K562 (cell line): ENCODE measurements around the gene RPAIN. TPM values are rescaled to one million over a fixed set of nuclear protein-coding genes. Genes with fewer than 3 reads are reported as not detected.

Experiments used
- CEBPB ChIP-seq: fragments of 450-650 bp; IDR thresholded peaks from 2 replicates; pipeline ENCODE4 v1.6.1; 2016; ENCODE audit warnings: missing genetic modification characterization, missing compliant biosample characterization
- GABPB1 ChIP-seq: sonication (generic); formaldehyde crosslinking; IDR thresholded peaks from 2 replicates; pipeline ENCODE4 v1.8.0; 2022; ENCODE audit warnings: mild to moderate bottlenecking, missing genetic modification reagents
- MEIS2 ChIP-seq: fragments of 450-650 bp; IDR thresholded peaks from 2 replicates; pipeline ENCODE4 v1.6.1; 2014; ENCODE audit warnings: mild to moderate bottlenecking; ENCODE audit not compliant: partially characterized antibody
- NFYB ChIP-seq: IDR thresholded peaks from 2 replicates; pipeline ENCODE4 v1.6.1; 2011; ENCODE audit warnings: mild to moderate bottlenecking, moderate library complexity; ENCODE audit not compliant: insufficient read length; ENCODE audit errors: extremely low read depth
- NR3C1 ChIP-seq: sonication (generic); formaldehyde crosslinking; IDR thresholded peaks from 2 replicates; pipeline ENCODE4 v1.8.1; 2022; ENCODE audit warnings: missing genetic modification reagents
- POLR2B ChIP-seq: fragments of 450-650 bp; IDR thresholded peaks from 2 replicates; pipeline ENCODE4 v1.6.1; 2018; ENCODE audit warnings: low read depth; ENCODE audit not compliant: partially characterized antibody
- POLR2H ChIP-seq: IDR thresholded peaks from 2 replicates; pipeline ENCODE4 v1.6.1; 2016; ENCODE audit warnings: missing genetic modification characterization, low read depth, mild to moderate bottlenecking, control low read depth, missing compliant biosample characterization, moderate library complexity
- TAF9B ChIP-seq: fragments of 450-650 bp; IDR thresholded peaks from 2 replicates; pipeline ENCODE4 v1.6.1; 2018; ENCODE audit warnings: mild to moderate bottlenecking; ENCODE audit not compliant: partially characterized antibody
- VEZF1 ChIP-seq: fragments of 200-800 bp; sonication (Bioruptor generic); IDR thresholded peaks from 2 replicates; pipeline ENCODE4 v1.6.1; 2017; ENCODE audit warnings: missing genetic modification characterization, missing compliant biosample characterization
- ZNF184 ChIP-seq: sonication (generic); formaldehyde crosslinking; IDR thresholded peaks from 2 replicates; pipeline ENCODE4 v1.5.0; 2020; ENCODE audit warnings: missing genetic modification reagents
- ZSCAN29 ChIP-seq: fragments of 450-650 bp; IDR thresholded peaks from 2 replicates; pipeline ENCODE4 v1.6.1; 2017
- polyA plus RNA-seq, 8 experiments: library from polyadenylated mRNA; depleted of rRNA in 4 of 8; stranded (reverse) in 5 of 8; unstranded in 3 of 8; fragments of >200 nt; fragmentation: Nextera tagmentation in 2 of 8; fragmentation: Illumina TruSeq in 1 of 8; extraction: Ambion mirVana in 2 of 8; extraction: Trizol in 1 of 8; gene quantifications; 2 replicates each; pipeline versions ENCODE4 v1.2.1 to v1.2.3, GENCODE V29; 2011 to 2014; ENCODE audit warnings: inconsistent platforms in 1 of 8, missing spikeins in 1 of 8
- total RNA-seq, 7 experiments: library from RNA; depleted of rRNA in 6 of 7; stranded (reverse); fragments of >200 nt in 6 of 7; fragmentation: Illumina TruSeq in 2 of 7; extraction: Trizol in 2 of 7; gene quantifications; 2 replicates each; pipeline versions ENCODE4 v1.2.1 to v1.2.3, GENCODE V29; 2011 to 2021; ENCODE audit warnings: low replicate concordance in 1 of 7
- TF ChIP-seq, protein P1 (sequence below): fragments of 450-650 bp; IDR thresholded peaks from 2 replicates; pipeline ENCODE4 v1.6.1; 2017; ENCODE audit warnings: mild to moderate bottlenecking, moderate library complexity
- TF ChIP-seq, protein P2 (sequence below): fragments of 200-800 bp; sonication (Bioruptor generic); IDR thresholded peaks from 2 replicates; pipeline ENCODE4 v1.6.1; 2017; ENCODE audit warnings: missing genetic modification characterization, missing compliant biosample characterization
- TF ChIP-seq, protein P3 (sequence below): fragments of 250-450 bp; sonication (Bioruptor Pico); IDR thresholded peaks from 2 replicates; pipeline ENCODE4 v1.9.0; 2021; ENCODE audit warnings: mild to moderate bottlenecking, inconsistent platforms
- TF ChIP-seq, protein P4 (sequence below): sonication (generic); formaldehyde crosslinking; IDR thresholded peaks from 2 replicates; pipeline ENCODE4 v1.8.0; 2023; ENCODE audit warnings: mild to moderate bottlenecking, missing genetic modification reagents

Gene RPAIN
- total and polyA plus RNA-seq, 9 of the 15 experiments (the other 6 are each of a cell fraction or from before 2014, with no cell fraction given): 27.3 to 63.7 (median 38.5) TPM

DNA sequence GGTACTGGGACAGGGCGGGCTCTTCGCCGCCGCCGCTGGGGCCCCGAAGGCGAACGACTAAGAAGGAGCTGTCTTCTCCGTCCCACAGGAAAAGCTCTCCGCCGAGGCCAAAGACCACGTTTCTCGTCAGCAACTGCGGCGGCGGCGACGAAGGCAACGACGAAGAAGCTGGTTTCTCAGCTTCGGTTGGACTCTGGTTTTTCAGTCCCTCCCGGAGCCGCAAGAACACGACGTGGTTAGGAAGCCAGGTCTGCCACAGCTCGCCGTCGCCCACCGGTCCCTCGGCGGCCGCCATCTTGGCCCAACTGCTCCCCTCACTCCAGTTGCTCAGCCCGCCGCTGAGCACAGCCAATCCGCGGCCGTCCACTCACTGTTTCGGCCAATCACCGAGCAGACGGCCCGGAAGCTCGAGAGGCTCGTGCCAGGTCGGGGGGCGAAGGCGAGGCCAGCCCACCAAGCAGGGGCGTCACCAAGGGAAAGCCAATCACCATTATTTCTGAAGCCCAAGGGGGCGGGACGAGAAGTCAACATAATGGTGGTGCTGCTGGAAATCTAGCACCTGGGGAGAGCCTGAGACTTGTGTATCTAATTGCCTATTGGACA lies 525 bp upstream of the RPAIN start, which contains the start of gene NUP88 (continued):
- TF ChIP-seq VEZF1 (CRISPR knock-in tag) (0 out of 2 replicates have a peak, but pooled peaks have one; percentile 21), POLR2B (peak; percentile 85), MEIS2 (no peak), ZSCAN29 (0 out of 2 replicates have a peak, but pooled peaks have one; percentile 2), TAF9B (peak; percentile 82), CEBPB (tag) (no peak), POLR2H (tag) (peak; percentile 54; the same call in 1 of the 2 replicates), NFYB (peak; percentile 70), GABPB1 (CRISPR knock-in tag) (peak; percentile 37), NR3C1 (CRISPR knock-in tag) (no peak), ZNF184 (CRISPR knock-in tag) (no peak)
- TF ChIP-seq, protein P1, sequence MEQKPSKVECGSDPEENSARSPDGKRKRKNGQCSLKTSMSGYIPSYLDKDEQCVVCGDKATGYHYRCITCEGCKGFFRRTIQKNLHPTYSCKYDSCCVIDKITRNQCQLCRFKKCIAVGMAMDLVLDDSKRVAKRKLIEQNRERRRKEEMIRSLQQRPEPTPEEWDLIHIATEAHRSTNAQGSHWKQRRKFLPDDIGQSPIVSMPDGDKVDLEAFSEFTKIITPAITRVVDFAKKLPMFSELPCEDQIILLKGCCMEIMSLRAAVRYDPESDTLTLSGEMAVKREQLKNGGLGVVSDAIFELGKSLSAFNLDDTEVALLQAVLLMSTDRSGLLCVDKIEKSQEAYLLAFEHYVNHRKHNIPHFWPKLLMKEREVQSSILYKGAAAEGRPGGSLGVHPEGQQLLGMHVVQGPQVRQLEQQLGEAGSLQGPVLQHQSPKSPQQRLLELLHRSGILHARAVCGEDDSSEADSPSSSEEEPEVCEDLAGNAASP: no peak
- TF ChIP-seq, protein P2, sequence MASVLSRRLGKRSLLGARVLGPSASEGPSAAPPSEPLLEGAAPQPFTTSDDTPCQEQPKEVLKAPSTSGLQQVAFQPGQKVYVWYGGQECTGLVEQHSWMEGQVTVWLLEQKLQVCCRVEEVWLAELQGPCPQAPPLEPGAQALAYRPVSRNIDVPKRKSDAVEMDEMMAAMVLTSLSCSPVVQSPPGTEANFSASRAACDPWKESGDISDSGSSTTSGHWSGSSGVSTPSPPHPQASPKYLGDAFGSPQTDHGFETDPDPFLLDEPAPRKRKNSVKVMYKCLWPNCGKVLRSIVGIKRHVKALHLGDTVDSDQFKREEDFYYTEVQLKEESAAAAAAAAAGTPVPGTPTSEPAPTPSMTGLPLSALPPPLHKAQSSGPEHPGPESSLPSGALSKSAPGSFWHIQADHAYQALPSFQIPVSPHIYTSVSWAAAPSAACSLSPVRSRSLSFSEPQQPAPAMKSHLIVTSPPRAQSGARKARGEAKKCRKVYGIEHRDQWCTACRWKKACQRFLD (CRISPR knock-in tag): 0 out of 2 replicates have a peak, but pooled peaks have one; percentile 52
- TF ChIP-seq, protein P3, sequence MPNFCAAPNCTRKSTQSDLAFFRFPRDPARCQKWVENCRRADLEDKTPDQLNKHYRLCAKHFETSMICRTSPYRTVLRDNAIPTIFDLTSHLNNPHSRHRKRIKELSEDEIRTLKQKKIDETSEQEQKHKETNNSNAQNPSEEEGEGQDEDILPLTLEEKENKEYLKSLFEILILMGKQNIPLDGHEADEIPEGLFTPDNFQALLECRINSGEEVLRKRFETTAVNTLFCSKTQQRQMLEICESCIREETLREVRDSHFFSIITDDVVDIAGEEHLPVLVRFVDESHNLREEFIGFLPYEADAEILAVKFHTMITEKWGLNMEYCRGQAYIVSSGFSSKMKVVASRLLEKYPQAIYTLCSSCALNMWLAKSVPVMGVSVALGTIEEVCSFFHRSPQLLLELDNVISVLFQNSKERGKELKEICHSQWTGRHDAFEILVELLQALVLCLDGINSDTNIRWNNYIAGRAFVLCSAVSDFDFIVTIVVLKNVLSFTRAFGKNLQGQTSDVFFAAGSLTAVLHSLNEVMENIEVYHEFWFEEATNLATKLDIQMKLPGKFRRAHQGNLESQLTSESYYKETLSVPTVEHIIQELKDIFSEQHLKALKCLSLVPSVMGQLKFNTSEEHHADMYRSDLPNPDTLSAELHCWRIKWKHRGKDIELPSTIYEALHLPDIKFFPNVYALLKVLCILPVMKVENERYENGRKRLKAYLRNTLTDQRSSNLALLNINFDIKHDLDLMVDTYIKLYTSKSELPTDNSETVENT: peak; percentile 67; the same call in 1 of the 2 replicates
- TF ChIP-seq, protein P4, sequence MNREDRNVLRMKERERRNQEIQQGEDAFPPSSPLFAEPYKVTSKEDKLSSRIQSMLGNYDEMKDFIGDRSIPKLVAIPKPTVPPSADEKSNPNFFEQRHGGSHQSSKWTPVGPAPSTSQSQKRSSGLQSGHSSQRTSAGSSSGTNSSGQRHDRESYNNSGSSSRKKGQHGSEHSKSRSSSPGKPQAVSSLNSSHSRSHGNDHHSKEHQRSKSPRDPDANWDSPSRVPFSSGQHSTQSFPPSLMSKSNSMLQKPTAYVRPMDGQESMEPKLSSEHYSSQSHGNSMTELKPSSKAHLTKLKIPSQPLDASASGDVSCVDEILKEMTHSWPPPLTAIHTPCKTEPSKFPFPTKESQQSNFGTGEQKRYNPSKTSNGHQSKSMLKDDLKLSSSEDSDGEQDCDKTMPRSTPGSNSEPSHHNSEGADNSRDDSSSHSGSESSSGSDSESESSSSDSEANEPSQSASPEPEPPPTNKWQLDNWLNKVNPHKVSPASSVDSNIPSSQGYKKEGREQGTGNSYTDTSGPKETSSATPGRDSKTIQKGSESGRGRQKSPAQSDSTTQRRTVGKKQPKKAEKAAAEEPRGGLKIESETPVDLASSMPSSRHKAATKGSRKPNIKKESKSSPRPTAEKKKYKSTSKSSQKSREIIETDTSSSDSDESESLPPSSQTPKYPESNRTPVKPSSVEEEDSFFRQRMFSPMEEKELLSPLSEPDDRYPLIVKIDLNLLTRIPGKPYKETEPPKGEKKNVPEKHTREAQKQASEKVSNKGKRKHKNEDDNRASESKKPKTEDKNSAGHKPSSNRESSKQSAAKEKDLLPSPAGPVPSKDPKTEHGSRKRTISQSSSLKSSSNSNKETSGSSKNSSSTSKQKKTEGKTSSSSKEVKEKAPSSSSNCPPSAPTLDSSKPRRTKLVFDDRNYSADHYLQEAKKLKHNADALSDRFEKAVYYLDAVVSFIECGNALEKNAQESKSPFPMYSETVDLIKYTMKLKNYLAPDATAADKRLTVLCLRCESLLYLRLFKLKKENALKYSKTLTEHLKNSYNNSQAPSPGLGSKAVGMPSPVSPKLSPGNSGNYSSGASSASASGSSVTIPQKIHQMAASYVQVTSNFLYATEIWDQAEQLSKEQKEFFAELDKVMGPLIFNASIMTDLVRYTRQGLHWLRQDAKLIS (CRISPR knock-in tag): no peak
